NCI-H1048 (cell line): ENCODE results near the gene DOCK6.

Experiments used
- DNase-seq: peaks from one replicate; lab custom pipeline; 2025; lab: John Stamatoyannopoulos, UW

Gene DOCK6

DNA sequence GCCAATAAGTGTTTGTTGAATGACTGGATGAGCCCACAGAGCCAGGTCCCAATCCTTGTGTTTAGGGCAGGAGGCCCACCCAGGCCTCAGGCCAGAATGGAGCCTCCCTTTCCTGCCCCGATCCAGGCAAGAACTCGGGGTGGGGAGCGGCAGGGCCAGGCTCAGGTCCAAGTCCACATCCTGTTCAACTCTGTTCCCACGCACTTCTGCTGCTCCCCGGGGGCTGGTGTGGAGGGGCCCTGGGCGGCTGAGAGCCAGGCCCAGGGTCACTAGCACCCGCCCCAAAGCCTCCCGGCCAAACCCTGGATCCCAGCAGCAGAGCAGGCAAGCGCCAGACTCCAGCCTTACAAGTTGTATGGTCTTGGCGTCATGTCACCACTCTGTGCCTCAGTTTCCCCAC lies 14.9 kb downstream of the DOCK6 start:
- no peak for DNase-seq

DNA sequence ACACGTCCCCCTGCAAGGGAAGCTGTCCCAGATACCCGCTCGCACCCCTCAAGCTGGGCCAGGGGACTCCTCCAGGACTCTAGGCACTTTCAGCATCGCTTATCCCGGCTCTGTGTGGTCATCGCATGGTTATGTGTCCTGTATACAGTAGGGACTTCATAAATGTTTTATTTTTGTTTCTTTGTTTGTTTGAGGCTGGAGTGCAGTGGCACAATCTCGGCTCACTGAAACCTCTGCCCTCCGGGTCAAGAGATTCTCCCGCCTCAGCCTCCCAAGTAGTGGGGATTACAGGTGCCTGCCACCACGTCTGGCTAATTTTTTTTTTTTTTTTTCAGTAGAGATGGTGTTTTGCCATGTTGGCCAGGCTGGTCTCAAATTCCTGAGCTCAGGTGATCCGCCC lies 15.4 kb downstream of the DOCK6 start:
- no peak for DNase-seq

DNA sequence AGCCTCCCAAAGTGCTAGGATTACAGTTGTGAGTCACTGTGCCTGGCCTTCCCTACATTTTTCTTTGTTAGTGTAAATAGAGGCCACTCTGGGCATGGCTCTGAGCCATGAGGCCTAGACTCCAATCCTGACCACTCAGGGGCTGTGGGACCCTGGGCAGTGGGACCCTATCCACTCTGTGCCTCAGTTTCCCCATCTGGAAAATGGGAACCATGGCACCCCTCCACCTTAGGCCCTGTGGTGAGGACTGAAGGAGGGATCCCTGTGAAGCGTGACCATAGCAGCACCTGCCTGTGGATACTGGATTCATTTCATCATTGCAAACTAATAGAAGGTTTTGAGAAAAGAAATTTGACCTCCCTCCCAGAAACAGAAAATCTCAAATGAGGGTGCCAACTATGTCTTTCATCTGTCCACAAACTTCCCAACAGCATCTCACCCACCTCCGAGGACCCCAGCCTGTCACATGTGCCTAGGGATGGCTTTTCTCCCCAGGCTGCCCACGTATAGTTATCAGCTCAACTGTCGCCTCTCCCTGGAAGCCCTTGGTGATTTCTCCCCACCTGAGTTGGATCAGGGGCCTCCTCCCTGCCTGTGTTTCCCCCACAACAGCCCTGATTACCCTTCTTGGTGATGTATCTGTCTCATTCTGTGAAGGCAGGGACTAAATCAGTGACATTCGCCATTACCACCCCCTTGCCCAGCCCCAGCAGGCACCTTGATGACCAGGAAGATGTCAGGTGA lies 17.3 kb downstream of the DOCK6 start:
- no peak for DNase-seq

DNA sequence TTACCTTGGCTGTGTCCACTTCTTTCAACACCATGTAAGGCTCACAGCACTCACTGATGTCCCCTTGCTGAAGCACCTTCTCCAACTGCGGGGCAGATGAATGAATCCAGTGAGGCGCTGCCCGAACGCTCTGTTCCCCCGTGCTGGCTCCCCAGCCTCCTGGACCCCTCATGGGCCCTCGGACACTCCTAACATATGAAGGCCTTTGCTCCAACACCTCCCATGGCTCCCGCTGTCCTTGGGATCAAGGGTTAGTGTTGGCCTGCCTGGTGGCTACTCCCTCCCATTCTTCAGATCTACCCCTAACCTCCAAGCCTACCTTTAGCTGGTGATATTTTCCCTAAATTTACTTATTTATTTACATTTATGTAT lies 18.5 kb downstream of the DOCK6 start:
- no peak for DNase-seq

DNA sequence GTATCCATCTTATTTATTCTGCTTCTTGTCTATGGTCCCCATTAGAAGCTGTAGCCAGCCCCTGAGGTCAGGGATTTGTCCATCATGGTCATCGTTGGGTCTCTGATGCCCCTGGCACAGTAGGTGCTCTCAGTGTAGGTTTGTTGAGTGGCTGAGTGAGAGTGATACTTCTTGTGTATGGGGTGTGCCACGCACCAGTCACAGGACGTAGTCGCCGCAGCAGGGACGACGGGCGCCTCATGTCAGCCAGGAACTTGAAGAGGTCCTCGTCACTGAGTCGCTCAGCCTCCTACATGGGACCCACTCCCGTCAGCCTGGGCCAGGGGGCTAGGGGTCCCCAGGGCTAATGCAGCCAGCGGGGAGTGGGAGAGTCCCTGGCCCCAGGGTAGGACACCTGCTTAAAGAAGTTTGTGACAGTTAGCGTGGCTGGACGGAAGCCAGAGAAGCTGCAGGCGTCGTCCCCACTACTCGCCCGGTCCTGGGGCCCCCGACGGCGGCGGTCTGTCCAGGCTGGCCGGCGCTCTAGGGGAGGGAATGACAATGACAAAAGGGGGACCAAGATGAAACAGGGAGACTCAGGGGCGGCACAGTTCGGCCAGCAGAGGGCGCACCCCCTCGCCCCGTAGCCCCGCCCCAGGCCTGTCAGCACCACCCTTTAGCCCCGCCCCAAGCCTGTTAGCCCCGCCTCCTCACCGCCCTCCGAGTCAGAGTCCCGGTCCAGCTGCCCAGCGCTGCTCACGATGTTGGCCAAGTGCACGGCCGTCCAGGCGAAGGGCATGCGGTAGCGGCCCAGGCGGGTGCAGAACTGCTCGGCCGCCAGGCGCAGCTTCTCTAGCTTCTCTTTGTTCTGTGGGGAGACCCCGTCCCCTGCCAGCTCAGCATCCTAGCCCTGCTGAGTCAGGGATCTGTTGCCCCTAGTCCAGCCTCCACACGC lies 19.2 kb downstream of the DOCK6 start:
- peak; percentile 49 for DNase-seq

DNA sequence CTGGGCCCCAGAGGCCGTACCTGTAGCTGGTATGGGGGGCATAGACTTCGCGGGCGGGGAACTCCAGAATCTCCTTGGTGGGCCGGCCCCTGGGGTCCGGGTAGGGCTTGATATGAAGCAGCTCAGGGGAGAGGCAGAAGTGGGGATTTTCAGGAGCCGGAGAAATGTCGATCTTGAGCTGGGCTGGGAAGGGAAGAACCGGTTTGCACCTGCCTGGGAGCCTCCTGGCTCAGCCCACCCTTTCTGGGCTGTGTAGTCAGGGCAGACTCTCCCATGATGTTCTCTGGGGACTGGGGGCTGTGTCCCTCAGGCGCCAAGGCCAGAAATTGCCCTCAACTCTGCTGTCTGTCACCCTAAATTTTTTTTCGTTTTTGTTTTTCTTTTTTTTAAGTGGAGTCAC lies 20.3 kb downstream of the DOCK6 start:
- no peak for DNase-seq

DNA sequence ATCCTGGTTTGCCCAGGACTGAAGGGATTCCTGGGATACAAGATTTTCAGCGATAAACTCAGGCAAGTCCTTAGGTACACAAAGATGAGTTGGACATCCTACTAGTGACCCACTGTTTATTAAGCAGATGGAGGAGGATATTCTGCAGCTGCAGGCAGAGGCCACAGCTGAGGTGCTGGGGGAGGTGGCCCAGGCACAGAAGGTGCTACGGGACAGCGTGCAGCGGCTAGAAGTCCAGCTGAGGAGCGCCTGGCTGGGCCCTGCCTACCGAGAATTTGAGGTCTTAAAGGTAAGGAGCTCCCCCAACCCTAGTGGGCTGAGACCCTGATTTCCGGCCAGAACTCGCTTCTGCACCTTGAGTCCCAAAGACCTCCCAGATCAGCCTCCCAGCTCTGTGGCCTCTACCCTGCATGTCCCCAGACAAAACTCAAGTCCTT lies 22.3 kb downstream of the DOCK6 start:
- DNase-seq, result no peak

DNA sequence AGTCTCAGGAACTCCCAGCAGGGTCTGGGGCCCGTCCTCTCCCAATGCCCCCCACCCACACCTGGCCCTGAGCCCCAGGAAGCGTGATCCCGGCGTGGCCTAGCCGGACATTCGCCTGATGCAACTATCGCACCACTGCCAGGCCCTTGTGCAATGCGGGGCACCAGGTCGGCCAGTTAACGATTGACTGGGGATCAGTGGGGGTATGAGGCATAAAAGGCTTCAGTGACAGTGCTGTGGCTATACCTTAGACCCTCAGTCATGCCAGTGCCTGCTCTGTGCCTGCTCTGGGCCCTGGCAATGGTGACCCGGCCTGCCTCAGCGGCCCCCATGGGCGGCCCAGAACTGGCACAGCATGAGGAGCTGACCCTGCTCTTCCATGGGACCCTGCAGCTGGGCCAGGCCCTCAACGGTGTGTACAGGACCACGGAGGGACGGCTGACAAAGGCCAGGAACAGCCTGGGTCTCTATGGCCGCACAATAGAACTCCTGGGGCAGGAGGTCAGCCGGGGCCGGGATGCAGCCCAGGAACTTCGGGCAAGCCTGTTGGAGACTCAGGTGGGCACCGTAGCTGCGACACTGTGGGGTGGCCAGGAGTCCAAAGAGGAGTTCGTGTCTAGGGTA lies 22.8 kb downstream of the DOCK6 start, which contains the start of gene ANGPTL8:
ANGPTL8 (plus strand) TSS at position 243 of the 624 bp plus-strand sequence; CDS start at position 262, 19 bp downstream.
- DNase-seq, result no peak

DNA sequence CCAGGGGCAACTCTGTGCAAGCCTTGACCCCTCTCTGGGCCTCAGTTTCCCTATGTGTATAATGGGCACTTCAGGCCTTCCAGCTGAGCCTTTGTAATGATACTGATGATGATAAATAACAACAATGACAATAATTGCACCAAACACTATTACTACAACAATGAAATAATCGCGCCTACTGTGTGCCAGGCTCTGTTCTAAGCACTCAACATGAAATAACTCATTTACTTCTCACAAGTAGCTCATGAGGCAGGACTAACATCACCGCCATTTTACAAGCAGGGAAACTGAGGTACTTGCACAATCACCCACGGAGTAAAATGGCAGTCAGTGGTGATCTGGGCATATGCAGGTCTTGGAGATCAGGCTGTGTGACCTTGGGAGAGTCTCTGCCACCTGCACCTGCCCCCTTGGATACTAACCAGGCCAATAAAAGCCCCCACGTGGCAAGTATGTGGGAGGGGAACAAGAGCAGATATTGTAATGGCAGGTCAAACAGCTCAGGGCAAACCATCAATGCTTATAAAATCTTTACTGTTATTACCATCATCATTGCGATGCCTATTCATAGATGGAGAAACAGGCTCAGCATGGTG lies 23.4 kb downstream of the DOCK6 start:
- DNase-seq, result no peak

DNA sequence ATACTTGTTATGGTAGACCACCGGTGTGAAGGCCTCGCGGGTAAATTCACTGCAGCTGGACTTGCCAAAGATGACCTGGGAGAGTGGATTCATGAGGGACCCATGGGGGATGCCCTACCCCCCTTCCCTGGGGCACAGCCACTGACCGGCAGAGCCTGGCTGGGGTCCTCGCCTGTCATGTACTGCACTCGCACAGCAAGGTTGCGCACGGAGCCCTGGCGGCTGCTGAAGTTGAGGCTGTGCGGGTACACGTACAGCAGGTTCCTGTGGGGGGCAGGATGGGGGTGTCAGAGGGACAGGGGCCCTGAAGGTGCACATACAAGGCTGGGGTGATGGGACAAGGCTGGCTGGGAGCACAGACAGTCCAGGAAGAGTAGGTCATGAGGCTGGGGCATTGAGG lies 24.3 kb downstream of the DOCK6 start:
- DNase-seq, result no peak

DNA sequence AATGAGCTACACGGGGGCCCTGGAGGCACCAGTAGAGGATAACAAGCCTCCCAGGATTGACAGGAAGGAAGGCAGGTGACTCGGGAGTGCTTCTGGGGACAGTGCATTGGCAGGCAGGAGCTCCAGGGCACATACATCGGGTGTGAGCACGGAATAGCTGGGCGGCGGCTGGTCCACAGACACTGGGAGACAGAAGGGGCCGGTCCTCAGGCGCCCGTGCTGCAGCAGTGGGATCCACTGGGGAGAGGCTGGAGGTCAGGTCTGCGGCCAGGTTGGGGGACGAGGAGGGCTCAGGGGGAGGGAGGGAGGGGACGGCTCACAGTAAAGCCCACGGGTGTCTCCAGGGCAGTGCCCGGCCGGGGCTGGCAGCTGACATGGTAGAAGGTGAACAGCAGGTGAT lies 25.0 kb downstream of the DOCK6 start:
- no peak for DNase-seq

DNA sequence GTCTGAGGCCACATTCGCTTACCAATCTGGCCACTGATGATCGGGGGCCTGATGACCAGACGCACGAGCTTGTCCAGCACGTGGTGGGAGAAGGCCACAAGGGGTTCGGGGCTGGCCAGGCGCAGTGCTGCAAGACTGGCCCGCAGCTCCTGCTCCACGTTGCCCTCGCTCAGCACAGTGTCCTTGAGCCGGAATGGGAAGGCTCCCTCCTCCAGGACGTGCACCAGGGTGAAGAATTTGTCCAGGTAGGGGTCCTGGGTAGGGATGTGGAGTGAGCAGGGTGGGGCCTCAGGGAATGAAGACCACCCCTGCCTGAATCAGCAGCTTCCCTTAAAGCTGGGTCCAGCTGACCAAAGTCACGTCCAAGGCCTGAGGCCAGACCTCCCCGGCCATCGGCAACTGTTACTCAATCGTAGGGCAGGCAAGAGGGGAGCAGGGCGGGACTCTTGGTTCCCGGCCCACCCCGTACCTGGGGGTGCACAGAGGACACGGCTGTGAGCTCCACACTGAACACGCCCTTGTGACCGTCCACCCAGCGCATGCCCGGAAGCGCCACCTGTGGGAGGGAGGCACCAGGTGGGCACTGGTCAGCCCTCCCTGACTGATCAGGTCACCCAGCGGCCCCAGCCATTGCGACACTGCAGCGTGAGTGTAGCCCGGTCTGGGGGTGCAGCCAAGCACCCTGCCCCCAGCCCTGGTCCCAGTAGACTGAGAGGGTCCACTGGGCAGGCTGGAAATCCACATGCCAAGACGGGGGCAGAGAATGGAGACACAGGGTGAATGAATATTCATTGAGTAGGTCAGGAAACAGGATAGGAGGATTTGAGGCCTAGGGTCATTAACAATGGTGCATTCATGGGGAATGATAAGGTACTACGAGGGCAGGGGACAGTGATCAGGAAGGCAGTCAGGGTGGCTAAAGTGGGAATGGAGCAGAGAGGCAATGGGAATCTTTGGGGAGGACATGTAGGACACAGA lies 25.7 kb downstream of the DOCK6 start:
- no peak for DNase-seq

DNA sequence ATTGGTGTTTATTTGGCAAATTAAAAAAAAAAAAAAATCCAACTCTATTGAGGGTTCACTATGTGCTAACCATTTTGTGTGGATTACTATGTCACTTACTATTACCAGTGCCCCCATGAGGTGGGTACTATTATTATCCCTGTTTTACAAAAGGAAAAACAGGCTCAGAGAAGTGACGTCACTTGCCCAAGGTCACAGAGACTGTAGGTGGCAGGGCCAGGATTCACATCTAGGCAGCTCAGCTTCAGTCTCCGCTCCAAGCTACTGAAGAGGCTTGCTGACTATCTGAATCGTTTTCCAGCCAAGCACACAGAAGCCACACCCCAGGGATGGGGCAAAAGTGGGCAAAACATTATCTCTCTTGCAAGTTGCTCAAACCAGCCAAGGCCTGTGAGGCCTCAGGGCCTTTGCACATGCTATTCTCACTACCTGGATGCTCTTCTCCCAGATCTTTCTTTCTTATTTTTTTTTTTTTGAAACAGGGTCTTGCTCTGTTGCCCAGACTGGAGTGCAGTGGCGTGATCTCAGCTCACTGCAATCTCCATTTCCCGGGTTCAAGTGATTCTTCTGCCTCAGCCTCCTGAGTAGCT lies 27.7 kb downstream of the DOCK6 start:
- DNase-seq, result no peak

DNA sequence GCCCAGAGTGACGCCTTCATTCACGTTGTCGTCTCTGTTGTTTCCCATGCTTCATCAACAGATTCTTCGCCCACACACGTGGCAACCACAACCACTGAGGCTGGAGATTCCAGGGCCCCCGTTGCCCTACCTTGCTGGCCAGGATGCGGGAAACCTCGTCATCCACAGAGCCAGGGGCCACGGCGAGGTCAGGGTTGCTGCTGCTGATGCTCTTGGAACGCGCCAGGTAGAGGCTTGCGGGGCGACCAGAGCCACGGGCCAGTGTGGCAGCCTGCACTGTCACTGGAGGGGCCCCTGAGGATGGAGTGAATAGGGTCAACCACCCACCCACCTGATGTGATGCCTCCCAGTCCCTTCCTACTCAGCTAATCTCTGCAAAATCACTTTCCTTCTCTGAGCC lies 29.3 kb downstream of the DOCK6 start:
- DNase-seq, result no peak

DNA sequence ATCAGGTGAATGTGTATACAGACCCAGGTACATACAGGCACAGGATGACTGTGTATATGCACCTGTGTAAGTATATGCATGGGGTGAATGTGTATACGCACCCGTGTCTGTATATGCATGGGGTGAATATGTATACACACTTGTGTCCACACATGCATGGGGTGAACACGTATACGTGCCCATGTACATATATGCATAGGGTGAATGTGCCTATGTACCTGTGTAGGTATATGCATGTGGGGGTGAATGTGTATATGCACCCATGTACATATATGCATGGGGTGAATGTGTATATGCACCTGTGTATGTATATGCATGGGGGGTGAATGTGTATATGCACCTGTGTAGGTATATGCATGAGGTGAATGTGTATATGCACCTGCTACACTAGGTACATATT lies 29.8 kb downstream of the DOCK6 start:
- DNase-seq, result no peak

DNA sequence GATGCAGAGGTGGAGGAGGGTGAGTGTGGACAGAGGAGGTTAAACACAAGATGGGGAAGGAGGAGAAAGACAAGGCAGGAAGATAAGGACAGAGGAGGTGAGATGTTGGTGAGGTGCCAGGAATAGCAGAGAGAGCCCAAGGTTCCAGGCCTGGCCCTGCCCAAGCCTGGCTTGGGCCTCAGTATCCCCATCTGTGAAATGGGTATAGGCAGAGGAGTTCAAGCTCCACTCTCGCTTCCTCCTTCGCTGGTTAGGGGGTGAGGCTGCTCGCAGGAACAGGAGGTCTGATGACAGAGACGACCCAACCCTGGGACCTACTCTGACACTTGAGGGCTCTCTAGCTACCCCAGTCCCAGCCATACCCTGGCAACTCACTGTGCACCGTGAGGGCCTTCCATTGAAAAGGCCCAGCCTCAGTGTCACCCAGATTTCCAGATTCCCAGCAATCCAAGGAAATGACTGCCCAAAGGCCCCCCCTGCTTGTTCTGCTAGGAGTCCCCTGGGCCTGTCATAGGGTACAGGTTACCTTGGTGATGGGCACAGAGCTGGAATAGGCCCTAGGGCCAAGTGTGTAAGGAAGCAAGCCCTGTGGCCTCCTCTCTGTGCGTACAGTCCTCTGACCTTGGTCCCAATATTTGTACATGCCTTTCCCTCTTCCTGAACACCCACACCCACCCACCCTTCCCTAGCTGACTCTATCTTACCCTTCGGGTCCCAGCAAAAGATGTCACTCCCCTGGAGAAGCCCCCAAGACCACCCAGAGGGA lies 31.5 kb downstream of the DOCK6 start:
- no peak for DNase-seq

DNA sequence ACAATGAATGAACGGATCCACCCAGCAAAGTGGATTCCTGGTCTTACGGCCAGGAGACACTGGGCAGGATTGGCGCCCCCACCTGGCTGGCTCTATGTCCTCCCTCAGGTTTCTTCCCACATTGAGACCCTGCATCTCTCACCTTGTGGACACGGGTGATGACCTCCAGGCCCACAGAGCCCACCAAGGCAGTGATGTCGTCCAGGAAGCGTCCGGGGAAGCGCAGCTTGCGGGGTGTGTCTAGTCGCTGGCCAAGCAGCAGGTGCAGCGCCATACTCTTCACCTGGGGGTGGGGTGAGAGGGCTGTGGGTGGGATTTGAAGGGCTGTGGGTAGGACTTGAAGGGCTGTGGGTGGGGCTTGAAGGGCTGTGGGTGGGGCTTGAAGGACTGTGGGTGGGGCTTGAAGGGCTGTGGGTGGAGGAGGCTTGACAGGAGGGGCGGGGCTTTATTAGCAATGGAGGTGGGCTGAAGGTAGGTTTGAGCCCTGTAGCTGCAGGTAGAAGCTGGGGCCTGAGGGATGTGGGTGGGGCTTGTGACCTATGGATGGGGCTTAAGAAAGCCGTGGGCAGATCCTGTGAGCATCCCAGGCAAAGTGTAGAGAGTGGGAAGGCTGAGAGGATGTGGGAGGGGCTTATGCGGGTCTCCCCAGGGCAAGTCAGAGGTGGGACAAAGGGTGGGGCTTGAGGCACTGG lies 35.0 kb downstream of the DOCK6 start:
- no peak for DNase-seq

DNA sequence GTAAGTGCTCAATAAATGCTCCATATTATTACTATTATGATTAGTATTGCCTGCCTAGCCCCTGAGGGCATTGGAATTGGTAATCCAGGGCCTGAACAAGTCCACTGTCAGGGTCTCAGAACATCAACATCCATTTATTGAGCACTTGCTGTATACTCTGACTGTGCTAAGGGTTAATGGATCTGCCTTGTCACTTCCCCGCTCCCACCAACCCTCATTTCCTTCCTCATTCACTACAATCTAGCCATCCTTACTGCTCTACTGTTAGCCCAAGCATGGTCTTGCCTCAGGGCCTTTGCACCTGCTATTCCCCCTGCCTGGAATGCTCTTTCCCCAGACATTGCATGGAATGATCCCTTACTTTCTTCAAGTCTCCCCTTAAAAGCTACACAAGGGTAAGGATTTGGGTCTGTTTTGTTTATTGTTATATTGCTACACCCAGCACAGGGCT lies 35.6 kb downstream of the DOCK6 start:
- DNase-seq, result no peak

DNA sequence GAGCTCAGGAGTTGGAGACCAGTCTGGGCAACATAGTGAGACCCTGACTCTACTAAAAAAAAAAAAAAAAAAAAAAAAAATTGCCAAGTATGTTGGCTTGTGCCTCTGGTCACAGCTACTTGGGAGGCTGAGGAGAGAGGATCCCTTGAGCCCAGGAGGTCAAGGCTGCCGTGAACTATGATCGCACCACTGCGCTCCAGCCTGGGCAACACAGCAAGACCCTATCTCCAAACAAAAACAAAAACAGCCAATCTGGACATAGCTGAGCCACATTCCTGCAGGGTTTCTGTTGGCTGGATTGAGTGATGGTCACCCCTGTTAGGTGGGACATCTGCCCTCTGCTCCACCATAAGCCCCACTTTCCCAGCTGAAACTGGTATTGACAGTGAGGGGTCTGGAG lies 36.5 kb downstream of the DOCK6 start:
- no peak for DNase-seq
